NK-92 (cell line): ENCODE results near the gene SOX9.
"Not testable (repeated sequence)": the region's sequence is repeated elsewhere in the genome, so short reads cannot be mapped to it uniquely, and the experiment has no call there.

ENCODE experiments used
- DNase-seq: peaks from one replicate; lab custom pipeline; 2025; ENCODE audit not compliant: unreplicated experiment; lab: John Stamatoyannopoulos, UW

The SOX9 gene

GRCh38 chr17:72110942-72111318 lies 9.9 kb upstream of the SOX9 start:
- no peak for DNase-seq

GRCh38 chr17:72111336-72111923 lies 9.4 kb upstream of the SOX9 start:
- no peak for DNase-seq

GRCh38 chr17:72111926-72112325 lies 8.9 kb upstream of the SOX9 start:
- DNase-seq = not testable (repeated sequence)

- no peak for DNase-seq
Measured at GRCh38 chr17:72113751-72114150, 7.1 kb upstream of the SOX9 start.

- DNase-seq = no peak
Measured at GRCh38 chr17:72115781-72116525, 4.9 kb upstream of the SOX9 start.

GRCh38 chr17:72116661-72117521 lies 3.9 kb upstream of the SOX9 start:
- no peak for DNase-seq

- no peak for DNase-seq
Measured at GRCh38 chr17:72117535-72118334, 3.1 kb upstream of the SOX9 start.

GRCh38 chr17:72118335-72119076 lies 2.3 kb upstream of the SOX9 start:
- no peak for DNase-seq

GRCh38 chr17:72119077-72119872 lies 1.5 kb upstream of the SOX9 start:
- no peak for DNase-seq

- DNase-seq = no peak
Measured at GRCh38 chr17:72119873-72120641, 763 bp upstream of the SOX9 start.

- no peak for DNase-seq
Measured at GRCh38 chr17:72121164-72122009, 567 bp downstream of the SOX9 start.

GRCh38 chr17:72122010-72122764 lies 1.4 kb downstream of the SOX9 start:
- DNase-seq = no peak

GRCh38 chr17:72122765-72123529 lies 2.1 kb downstream of the SOX9 start:
- DNase-seq = no peak

GRCh38 chr17:72123530-72124437 lies 3.0 kb downstream of the SOX9 start:
- DNase-seq = no peak

GRCh38 chr17:72124438-72124775 lies 3.6 kb downstream of the SOX9 start:
- DNase-seq = no peak

GRCh38 chr17:72125226-72125651 lies 4.4 kb downstream of the SOX9 start:
- no peak for DNase-seq
